Choroid plexus epithelial cell (primary cell): ENCODE measurements around the gene NR1H2.

Experiments
- DNase-seq: peaks from one replicate; pipeline ENCODE4 v3.0.0-alpha.2; 2010; ENCODE audit warnings: low read depth
- H3K4me3 ChIP-seq: 2 replicates; pipeline ENCODE4 v1.5.1; 2011; ENCODE audit warnings: low read depth, mild to moderate bottlenecking, control low read depth, low read length, moderate library complexity
- TF ChIP-seq, protein P1 (sequence below): conservative IDR thresholded peaks from 2 replicates; pipeline ENCODE4 v1.5.1; 2011; ENCODE audit warnings: low read depth, mild to moderate bottlenecking, control low read depth, inconsistent platforms, low read length, moderate library complexity

The NR1H2 gene

DNA sequence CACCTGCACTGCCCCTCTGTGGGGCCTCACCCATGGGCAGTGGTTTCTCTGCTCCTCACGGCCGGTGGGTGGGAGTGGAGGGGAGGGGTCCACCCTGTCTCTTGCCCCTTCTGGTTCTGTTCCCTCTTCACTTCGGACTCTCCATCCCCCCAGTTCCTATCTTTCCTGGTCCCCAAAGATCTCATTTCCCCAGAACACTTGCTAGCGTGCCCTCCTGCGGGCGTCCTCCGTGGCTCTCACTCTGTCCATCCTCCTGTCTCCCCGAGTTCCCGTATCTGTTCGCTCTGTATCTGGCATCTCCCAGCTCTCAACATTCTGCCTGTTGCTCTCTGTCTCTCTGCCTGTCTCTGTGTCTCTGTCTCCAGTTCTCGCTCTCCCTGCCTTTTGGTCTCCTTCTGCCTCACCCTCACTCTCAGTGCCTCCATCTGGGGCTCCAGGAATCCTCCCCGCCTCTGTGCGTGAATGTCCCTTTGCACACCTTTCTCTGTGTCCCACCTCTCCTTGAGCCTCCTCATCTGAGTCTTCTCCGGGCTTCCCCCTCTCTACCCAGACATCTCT is 42.8 kb downstream of the NR1H2 start:
- TF ChIP-seq, protein P1, sequence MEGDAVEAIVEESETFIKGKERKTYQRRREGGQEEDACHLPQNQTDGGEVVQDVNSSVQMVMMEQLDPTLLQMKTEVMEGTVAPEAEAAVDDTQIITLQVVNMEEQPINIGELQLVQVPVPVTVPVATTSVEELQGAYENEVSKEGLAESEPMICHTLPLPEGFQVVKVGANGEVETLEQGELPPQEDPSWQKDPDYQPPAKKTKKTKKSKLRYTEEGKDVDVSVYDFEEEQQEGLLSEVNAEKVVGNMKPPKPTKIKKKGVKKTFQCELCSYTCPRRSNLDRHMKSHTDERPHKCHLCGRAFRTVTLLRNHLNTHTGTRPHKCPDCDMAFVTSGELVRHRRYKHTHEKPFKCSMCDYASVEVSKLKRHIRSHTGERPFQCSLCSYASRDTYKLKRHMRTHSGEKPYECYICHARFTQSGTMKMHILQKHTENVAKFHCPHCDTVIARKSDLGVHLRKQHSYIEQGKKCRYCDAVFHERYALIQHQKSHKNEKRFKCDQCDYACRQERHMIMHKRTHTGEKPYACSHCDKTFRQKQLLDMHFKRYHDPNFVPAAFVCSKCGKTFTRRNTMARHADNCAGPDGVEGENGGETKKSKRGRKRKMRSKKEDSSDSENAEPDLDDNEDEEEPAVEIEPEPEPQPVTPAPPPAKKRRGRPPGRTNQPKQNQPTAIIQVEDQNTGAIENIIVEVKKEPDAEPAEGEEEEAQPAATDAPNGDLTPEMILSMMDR: no peak
- H3K4me3 ChIP-seq: no peak overlapping the region
- no peak for DNase-seq

DNA sequence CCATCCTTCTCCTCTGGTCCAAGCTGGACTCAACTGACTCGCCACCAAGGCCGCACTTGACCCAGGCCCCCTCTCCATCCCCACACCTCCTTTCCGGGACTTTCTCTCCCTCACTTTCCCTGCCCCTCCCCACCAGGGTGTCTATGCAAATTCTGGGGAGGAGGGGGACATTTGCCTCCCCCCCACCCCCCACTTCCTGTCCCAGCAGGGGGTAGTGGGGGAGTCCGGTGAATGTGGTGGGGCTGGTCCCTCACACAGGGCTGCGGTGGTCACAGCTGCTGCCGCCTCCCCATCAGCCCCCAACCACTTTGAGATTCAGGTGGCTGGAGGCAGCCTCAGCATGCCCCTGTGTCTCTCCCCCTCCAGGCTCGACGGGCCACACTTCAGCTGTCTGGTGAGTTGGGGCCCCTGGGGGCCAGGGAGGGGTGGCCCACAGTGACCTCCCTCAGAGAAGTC is 43.4 kb downstream of the NR1H2 start:
- no peak for DNase-seq
- H3K4me3 ChIP-seq: no peak overlapping the region
- TF ChIP-seq, protein P1: no peak

DNA sequence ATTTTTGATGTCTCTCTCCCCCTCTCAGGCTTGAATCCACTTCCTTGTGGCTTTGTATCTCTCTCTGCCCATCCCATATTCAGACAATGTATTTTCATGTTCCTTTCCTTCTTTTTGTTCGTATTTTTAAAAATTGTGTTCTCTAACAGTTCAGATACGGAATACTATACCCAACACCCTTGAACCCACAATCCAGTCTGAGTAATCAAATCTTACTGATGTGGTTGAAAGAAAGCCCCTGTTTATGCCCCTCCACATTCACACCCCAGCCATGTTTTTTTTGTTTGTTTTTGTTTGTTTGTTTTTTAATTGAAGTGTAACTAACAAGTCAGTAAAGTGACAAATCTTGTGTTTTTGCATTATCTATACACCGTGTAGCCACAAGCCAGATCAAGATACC is 43.9 kb downstream of the NR1H2 start:
- H3K4me3 ChIP-seq: no peak overlapping the region
- DNase-seq: no peak
- TF ChIP-seq, protein P1: no peak

DNA sequence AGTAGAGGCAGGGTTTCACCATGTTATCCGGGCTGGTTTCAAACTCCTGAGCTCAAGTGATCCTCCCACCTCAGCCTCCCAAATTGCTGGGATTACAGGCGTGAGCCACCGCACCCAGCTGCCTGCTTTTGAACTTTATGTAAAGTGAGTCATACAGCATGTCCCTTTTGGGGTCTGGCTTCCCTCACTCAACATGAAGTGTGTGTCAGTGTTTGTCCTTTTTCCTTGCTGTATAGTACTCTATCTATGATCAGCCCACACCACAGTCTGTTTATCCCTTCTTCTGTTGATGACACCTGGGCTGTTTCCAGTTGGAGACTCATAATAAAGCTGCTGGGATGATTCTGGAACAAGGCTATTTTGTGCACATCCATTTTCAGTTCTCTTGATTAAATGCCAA is 44.6 kb downstream of the NR1H2 start:
- H3K4me3 ChIP-seq: no peak overlapping the region
- TF ChIP-seq, protein P1: no peak
- no peak for DNase-seq

DNA sequence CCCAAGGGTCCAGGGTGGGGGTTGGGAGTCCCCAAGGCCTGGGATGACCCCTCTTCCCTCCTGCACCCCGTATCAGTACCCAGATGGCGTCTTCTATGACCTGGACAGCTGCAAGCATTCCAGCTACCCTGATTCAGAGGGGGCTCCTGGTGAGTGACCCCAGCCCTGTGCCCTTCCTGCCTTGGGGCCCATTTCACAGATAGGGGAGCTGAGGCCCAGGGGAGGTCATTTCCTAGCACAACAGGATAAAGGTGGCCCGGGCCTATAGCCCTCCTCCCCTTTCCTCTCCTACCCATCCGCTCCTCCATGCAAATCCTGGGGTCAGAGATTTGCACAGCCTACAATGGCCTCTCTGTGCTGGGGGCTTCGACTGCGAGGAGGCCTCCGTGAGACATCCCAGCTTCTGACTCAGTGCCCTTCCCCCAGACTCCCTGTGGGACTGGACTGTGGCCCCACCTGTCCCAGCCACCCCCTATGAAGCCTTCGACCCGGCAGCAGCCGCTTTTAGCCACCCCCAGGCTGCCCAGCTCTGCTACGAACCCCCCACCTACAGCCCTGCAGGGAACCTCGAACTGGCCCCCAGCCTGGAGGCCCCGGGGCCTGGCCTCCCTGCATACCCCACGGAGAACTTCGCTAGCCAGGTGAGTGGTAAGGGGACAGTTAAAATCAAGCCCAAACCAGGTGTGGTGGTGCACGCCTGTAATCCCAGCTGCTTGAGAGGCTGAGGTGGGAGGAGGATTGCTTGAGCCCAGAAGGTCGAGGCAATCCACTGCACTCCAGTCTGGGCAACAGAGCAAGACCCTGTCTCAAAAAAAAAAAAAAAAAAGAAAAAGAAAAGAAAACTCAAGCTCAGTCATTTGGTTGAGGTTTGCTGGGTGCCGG is 46.4 kb downstream of the NR1H2 start:
- no peak for DNase-seq

DNA sequence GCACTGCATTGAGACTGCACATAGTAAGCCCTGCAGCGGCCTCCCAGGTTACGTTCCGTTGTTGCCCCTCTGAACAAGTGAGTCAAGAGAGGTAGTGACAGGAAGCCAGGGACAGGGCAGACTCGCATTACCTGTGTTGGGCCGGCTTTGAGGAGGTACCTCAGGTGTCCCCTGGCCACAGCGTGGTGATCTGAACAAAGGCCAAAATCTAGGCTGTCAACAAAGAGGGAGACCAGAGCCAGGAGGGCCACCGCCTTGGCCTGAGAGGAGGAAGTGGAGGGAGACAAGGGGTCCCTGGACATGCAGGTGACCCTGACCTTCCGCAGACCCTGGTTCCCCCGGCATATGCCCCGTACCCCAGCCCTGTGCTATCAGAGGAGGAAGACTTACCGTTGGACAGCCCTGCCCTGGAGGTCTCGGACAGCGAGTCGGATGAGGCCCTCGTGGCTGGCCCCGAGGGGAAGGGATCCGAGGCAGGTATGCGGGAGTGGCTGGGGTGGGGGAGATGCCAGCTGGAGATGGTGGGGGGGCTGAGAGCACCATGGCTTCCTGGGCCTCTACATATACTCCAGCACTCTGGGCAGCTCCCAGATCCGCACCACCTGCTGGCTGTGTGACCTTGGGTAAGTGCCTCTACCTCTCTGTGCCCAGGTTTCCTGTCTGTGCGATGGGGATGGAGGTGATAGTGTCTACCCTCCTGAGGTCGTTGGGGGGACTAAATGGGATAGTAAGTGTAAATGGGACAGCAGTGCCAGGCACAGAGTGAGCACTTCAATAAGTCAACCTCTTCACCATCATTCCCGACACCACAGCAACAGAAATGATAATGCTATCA is 47.2 kb downstream of the NR1H2 start:
- H3K4me3 ChIP-seq: no peak overlapping the region
- no peak for DNase-seq
- TF ChIP-seq, protein P1: no peak

More for the DNA sequence above, 46.4 kb downstream of the NR1H2 start:
- TF ChIP-seq, protein P1: no peak
- H3K4me3 ChIP-seq: no peak overlapping the region
